HG03457 (cell line): Measurements from ENCODE around the gene LDB1.

Experiments
- ATAC-seq: cut with Tn5 transposase; IDR thresholded peaks from one replicate; pipeline ENCODE4 v1.9.1; 2021; ENCODE audit warnings: moderate number of reproducible peaks; ENCODE audit not compliant: unreplicated experiment

LDB1 gene

GRCh38 chr10:102139281-102140110, 19.3 kb upstream of the LDB1 start:
- ATAC-seq: no peak

- ATAC-seq: no peak
Measured at GRCh38 chr10:102135956-102136526, 15.9 kb upstream of the LDB1 start.

GRCh38 chr10:102134416-102134815, 14.2 kb upstream of the LDB1 start:
- no peak for ATAC-seq

GRCh38 chr10:102133373-102134195, 13.4 kb upstream of the LDB1 start:
- no peak for ATAC-seq

- ATAC-seq: peak; percentile 89
Measured at GRCh38 chr10:102132563-102133372, 12.6 kb upstream of the LDB1 start, which contains the start of gene PPRC1. Gene PPRC1, plus strand, starts transcription at chr10:102133040. Its CDS starts 29 bp downstream, at chr10:102133069.

- ATAC-seq: no peak
Measured at GRCh38 chr10:102132193-102132562, 12.0 kb upstream of the LDB1 start.

GRCh38 chr10:102131286-102132170, 11.4 kb upstream of the LDB1 start:
- no peak for ATAC-seq

- no peak for ATAC-seq
Measured at GRCh38 chr10:102123223-102123622, 3.1 kb upstream of the LDB1 start.

GRCh38 chr10:102122450-102122849, 2.3 kb upstream of the LDB1 start:
- no peak for ATAC-seq

- ATAC-seq: no peak
Measured at GRCh38 chr10:102121739-102122372, 1.7 kb upstream of the LDB1 start.

GRCh38 chr10:102120991-102121738, 997 bp upstream of the LDB1 start:
- no peak for ATAC-seq

GRCh38 chr10:102119417-102120141, 589 bp downstream of the LDB1 start:
- peak; percentile 6 for ATAC-seq

- ATAC-seq: no peak
Measured at GRCh38 chr10:102118867-102119266, 1.3 kb downstream of the LDB1 start.

GRCh38 chr10:102117391-102118159, 2.6 kb downstream of the LDB1 start:
- no peak for ATAC-seq

GRCh38 chr10:102116656-102117055, 3.5 kb downstream of the LDB1 start:
- no peak for ATAC-seq

GRCh38 chr10:102115775-102116174, 4.4 kb downstream of the LDB1 start:
- ATAC-seq: no peak
